ENCODE results near the gene ARFGEF3. TPM values are rescaled to one million over a fixed set of nuclear protein-coding genes. Genes with fewer than 3 reads are reported as not detected.
A peak's percentile ranks its signal among the peaks of the same experiment; 100 is the strongest.
"Not testable (repeated sequence)": the region's sequence is repeated elsewhere in the genome, so short reads cannot be mapped to it uniquely, and the experiment has no call there.

The ARFGEF3 gene
- total RNA-seq, 4 donors from 2014 or later: 6.7 to 17.1 (median 13.2) TPM

GRCh38 chr6:138115877-138116660 lies 45.7 kb upstream of the ARFGEF3 start:
- H3K36me3 ChIP-seq: no peaks in the 10 kb centered on the region
- in situ Hi-C loops (cut with MboI; ENCODE audit: low pct_ligation_motif_present in 1 of 4, low pct_unique_long_range_greater_than_20kb in 1 of 4, low sequenced_read_pairs in 3 of 4): loop anchor here (10.0 to 25.0 kb wide), 12 partner anchors 111 to 649 kb away; partner anchors contain the start of genes HEBP2 (in 2 of the 4) and CCDC28A (in 1 of the 4)
- intact Hi-C loops (cut with DNase I; ENCODE audit: low total_unique reads): loop anchor here (5.0 to 10.0 kb wide), 6 partner anchors 176 to 649 kb away; partner anchors contain the start of gene HEBP2
- H3K27ac ChIP-seq: no peak overlapping the region
- TF ChIP-seq EP300 (IDR thresholded peaks at IDR 0.05; ENCODE audit: low read depth) (no peak), POLR2A (IDR thresholded peaks at IDR 0.05) (no peak), POLR2AphosphoS5 (IDR thresholded peaks at IDR 0.05) (no peak)
- TF ChIP-seq, protein P1, sequence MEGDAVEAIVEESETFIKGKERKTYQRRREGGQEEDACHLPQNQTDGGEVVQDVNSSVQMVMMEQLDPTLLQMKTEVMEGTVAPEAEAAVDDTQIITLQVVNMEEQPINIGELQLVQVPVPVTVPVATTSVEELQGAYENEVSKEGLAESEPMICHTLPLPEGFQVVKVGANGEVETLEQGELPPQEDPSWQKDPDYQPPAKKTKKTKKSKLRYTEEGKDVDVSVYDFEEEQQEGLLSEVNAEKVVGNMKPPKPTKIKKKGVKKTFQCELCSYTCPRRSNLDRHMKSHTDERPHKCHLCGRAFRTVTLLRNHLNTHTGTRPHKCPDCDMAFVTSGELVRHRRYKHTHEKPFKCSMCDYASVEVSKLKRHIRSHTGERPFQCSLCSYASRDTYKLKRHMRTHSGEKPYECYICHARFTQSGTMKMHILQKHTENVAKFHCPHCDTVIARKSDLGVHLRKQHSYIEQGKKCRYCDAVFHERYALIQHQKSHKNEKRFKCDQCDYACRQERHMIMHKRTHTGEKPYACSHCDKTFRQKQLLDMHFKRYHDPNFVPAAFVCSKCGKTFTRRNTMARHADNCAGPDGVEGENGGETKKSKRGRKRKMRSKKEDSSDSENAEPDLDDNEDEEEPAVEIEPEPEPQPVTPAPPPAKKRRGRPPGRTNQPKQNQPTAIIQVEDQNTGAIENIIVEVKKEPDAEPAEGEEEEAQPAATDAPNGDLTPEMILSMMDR (IDR thresholded peaks at IDR 0.05): peak; percentile 65 to 86 (median 74)
- H3K4me3 ChIP-seq: no peak overlapping the region
- no peaks in the 10 kb centered on the region for H3K9me3 ChIP-seq
- 6 to 16% methylated on average over 7 to 13 of the region's 13 CpGs for WGBS, 2 donors (ENCODE audit: low coverage in 1 of 2)
- DNase-seq: peak; percentile 42
- no peaks in the 10 kb centered on the region for H3K4me1 ChIP-seq
- peaks cover 8% of the 10 kb centered on the region for H3K27me3 ChIP-seq

DNA sequence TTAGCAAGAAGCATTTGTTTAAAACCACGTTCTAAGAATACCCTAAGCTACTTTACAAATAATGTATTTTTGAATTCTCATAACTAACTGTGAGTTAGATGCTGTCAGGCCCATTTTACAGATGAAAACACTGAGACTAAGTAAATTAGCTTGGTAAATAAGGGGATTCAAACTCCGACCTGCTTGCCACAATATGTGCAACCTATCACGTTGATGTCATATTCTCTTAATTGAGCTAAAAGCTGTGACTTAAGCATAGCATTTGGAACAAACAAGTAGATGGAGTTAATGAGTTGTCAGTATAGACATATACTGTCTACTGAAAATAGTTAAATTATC lies 45.1 kb upstream of the ARFGEF3 start:
- Histone ChIP-seq H3K27me3 (peaks cover 8% of the 10 kb centered on the region), H3K9me3 (no peaks in the 10 kb centered on the region), H3K4me1 (no peaks in the 10 kb centered on the region), H3K4me3 (no peak overlapping the region), H3K27ac (no peak overlapping the region), H3K36me3 (no peaks in the 10 kb centered on the region)
- in situ Hi-C loops (cut with MboI; ENCODE audit: low pct_ligation_motif_present in 1 of 4, low pct_unique_long_range_greater_than_20kb in 1 of 4, low sequenced_read_pairs in 3 of 4): loop anchor here (10.0 to 25.0 kb wide), 12 partner anchors 112 to 648 kb away; partner anchors contain the start of genes HEBP2 (in 2 of the 4) and CCDC28A (in 1 of the 4)
- 60 to 68% methylated on average over 3 of the region's 3 CpGs for WGBS, 2 donors (ENCODE audit: low coverage in 1 of 2)
- intact Hi-C loops (cut with DNase I; ENCODE audit: low total_unique reads): loop anchor here (5.0 to 10.0 kb wide), 6 partner anchors 176 to 648 kb away; partner anchors contain the start of gene HEBP2
- DNase-seq: no peak
- TF ChIP-seq POLR2AphosphoS5 (IDR thresholded peaks at IDR 0.05) (no peak), EP300 (IDR thresholded peaks at IDR 0.05; ENCODE audit: low read depth) (no peak), POLR2A (IDR thresholded peaks at IDR 0.05) (no peak)
- TF ChIP-seq, protein P1 (IDR thresholded peaks at IDR 0.05): no peak

- WGBS, 2 donors (ENCODE audit: low coverage in 1 of 2): 81 to 82% methylated on average over 8 of the region's 8 CpGs
- Histone ChIP-seq H3K4me1 (no peaks in the 10 kb centered on the region), H3K9me3 (no peaks in the 10 kb centered on the region), H3K36me3 (no peaks in the 10 kb centered on the region), H3K4me3 (no peak overlapping the region), H3K27me3 (peaks cover 8% of the 10 kb centered on the region), H3K27ac (no peak overlapping the region)
- DNase-seq: no peak
- intact Hi-C loops (cut with DNase I; ENCODE audit: low total_unique reads) (loop anchor here (5.0 to 10.0 kb wide), 6 partner anchors 175 to 647 kb away; partner anchors contain the start of gene HEBP2), in situ Hi-C loops (cut with MboI; ENCODE audit: low pct_ligation_motif_present in 1 of 4, low pct_unique_long_range_greater_than_20kb in 1 of 4, low sequenced_read_pairs in 3 of 4) (loop anchor here (10.0 to 25.0 kb wide), 12 partner anchors 113 to 647 kb away; partner anchors contain the start of genes HEBP2 (in 2 of the 4) and CCDC28A (in 1 of the 4))
- TF ChIP-seq EP300 (IDR thresholded peaks at IDR 0.05; ENCODE audit: low read depth) (no peak), POLR2AphosphoS5 (IDR thresholded peaks at IDR 0.05) (no peak), POLR2A (IDR thresholded peaks at IDR 0.05) (no peak)
- TF ChIP-seq, protein P1 (IDR thresholded peaks at IDR 0.05): no peak
Measured at GRCh38 chr6:138117376-138117914, 44.3 kb upstream of the ARFGEF3 start.

DNA sequence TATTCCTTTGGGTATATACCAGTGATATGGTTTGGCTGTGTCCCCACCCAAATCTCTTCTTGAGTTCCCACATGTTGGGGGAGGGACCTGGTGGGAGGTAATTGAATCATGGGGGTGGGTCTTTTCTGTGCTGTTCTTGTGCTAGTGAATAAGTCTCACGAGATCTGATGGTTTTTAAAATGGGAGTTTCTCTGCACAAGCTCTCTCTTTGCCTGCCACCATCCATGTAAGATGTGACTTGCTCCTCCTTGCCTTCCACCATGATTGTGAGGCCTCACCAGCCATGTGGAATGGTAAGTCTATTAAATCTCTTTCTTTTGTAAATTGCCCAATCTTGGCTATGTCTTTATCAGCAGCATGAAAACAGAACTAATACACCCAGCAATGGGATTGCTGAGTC lies 42.5 kb upstream of the ARFGEF3 start:
- intact Hi-C loops (cut with DNase I; ENCODE audit: low total_unique reads): loop anchor here (5.0 to 10.0 kb wide), 6 partner anchors 173 to 646 kb away; partner anchors contain the start of gene HEBP2
- in situ Hi-C loops (cut with MboI; ENCODE audit: low pct_ligation_motif_present in 1 of 4, low pct_unique_long_range_greater_than_20kb in 1 of 4, low sequenced_read_pairs in 3 of 4): loop anchor here (10.0 to 25.0 kb wide), 12 partner anchors 114 to 646 kb away; partner anchors contain the start of genes HEBP2 (in 2 of the 4) and CCDC28A (in 1 of the 4)
- H3K27ac ChIP-seq, H3K9me3 ChIP-seq, H3K36me3 ChIP-seq, H3K27me3 ChIP-seq, H3K4me1 ChIP-seq, H3K4me3 ChIP-seq, DNase-seq: not testable (repeated sequence)
- WGBS, 2 donors (ENCODE audit: low coverage in 1 of 2): 77 to 100% methylated on average over 1 of the region's 1 CpG
